Testis (tissue), 2 donors: ENCODE results near the gene IQSEC1.

Experiments
- CTCF ChIP-seq, 3 experiments: fragments of 450-650 bp in 2 of 3; fragments of 200-600 bp in 1 of 3; sonication (generic) in 1 of 3; IDR thresholded peaks; one replicate each; pipeline ENCODE4 v1.5.1; 2016 to 2019; ENCODE audit warnings: antibody characterized with exemption in 3 of 3, mild to moderate bottlenecking in 2 of 3, moderate library complexity in 1 of 3
- POLR2A ChIP-seq: fragments of 450-650 bp; IDR thresholded peaks from one replicate; pipeline ENCODE4 v1.6.1; 2017; ENCODE audit warnings: antibody characterized with exemption, mild to moderate bottlenecking, moderate library complexity

- TF ChIP-seq CTCF (IDR thresholded peaks at IDR 0.05) (no peak), POLR2A (no peak)
Observed at GRCh38 chr3:13046569-13047274, 26.5 kb downstream of the IQSEC1 start.
